ENCODE results near the gene DCPS. TPM values are rescaled to one million over a fixed set of nuclear protein-coding genes. Genes with fewer than 3 reads are reported as not detected.

DCPS gene
- total RNA-seq, 1 donor = 10.4 TPM

GRCh38 chr11:126277780-126278179 lies 26.1 kb upstream of the DCPS start:
- no peak for TF ChIP-seq CTCF (IDR thresholded peaks at IDR 0.05; ENCODE audit: insufficient read depth, low read depth, low read length)
- H3K4me3 ChIP-seq (ENCODE audit: low read depth, low read length) = no peak overlapping the region
- no peak for DNase-seq (ENCODE audit: low read depth)

- no peak for DNase-seq (ENCODE audit: low read depth)
- H3K4me3 ChIP-seq (ENCODE audit: low read depth, low read length) = no peak overlapping the region
- no peak for TF ChIP-seq CTCF (IDR thresholded peaks at IDR 0.05; ENCODE audit: insufficient read depth, low read depth, low read length)
These were observed 24.7 kb upstream of the DCPS start for GRCh38 chr11:126279191-126279590.

- DNase-seq (ENCODE audit: low read depth) = no peak
- H3K4me3 ChIP-seq (ENCODE audit: low read depth, low read length) = no peak overlapping the region
- TF ChIP-seq CTCF (IDR thresholded peaks at IDR 0.05; ENCODE audit: insufficient read depth, low read depth, low read length) = no peak
These were observed 23.3 kb upstream of the DCPS start for GRCh38 chr11:126280595-126280994.

- TF ChIP-seq CTCF (IDR thresholded peaks at IDR 0.05; ENCODE audit: insufficient read depth, low read depth, low read length) = no peak
- H3K4me3 ChIP-seq (ENCODE audit: low read depth, low read length) = no peak overlapping the region
- no peak for DNase-seq (ENCODE audit: low read depth)
These were observed 22.6 kb upstream of the DCPS start for GRCh38 chr11:126281245-126281644.

- no peak for DNase-seq (ENCODE audit: low read depth)
- no peak overlapping the region for H3K4me3 ChIP-seq (ENCODE audit: low read depth, low read length)
- TF ChIP-seq CTCF (IDR thresholded peaks at IDR 0.05; ENCODE audit: insufficient read depth, low read depth, low read length) = no peak
These were observed 22.1 kb upstream of the DCPS start for GRCh38 chr11:126281666-126282175.

- H3K4me3 ChIP-seq (ENCODE audit: low read depth, low read length) = peak overlapping the region; percentile 78
- DNase-seq (ENCODE audit: low read depth) = peak; percentile 33
- TF ChIP-seq CTCF (IDR thresholded peaks at IDR 0.05; ENCODE audit: insufficient read depth, low read depth, low read length) = no peak
These were observed 21.5 kb upstream of the DCPS start for GRCh38 chr11:126282361-126282735.
